HG02588 (cell line): ENCODE measurements around the gene KCNK13.
"Not testable (repeated sequence)": the region's sequence is repeated elsewhere in the genome, so short reads cannot be mapped to it uniquely, and the experiment has no call there.

Experiments used
- ATAC-seq: cut with Tn5 transposase; IDR thresholded peaks from one replicate; pipeline ENCODE4 v1.9.1; 2021; ENCODE audit warnings: mild to moderate bottlenecking, moderate library complexity; ENCODE audit not compliant: unreplicated experiment

The KCNK13 gene

DNA sequence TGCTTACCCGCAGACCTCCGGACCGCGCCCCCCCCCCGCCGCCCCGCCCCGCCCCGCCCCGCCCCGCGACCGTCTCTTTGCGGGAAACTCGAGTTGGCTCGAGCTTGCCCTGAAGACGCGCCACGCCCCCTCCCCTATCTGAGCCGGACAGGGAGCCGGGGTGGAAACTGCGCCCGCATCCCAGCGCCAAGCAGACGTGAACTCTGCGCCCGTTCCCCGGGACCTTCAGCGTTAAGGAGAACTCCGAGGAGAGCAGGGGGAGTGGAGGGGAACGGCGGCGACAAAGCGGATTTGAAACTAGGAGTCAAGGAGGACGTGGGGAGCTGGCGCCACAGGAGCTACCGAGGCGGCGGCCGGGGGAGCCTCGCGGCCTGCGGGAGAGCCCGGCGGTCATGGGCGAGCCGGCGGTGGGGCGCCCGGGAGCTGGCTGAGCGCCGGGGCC is at the start of gene KCNK13:
Gene KCNK13 (plus strand): TSS at position 310 of the 442 bp plus-strand sequence. CDS start 212 bp downstream, outside the sequence.
- no peak for ATAC-seq

DNA sequence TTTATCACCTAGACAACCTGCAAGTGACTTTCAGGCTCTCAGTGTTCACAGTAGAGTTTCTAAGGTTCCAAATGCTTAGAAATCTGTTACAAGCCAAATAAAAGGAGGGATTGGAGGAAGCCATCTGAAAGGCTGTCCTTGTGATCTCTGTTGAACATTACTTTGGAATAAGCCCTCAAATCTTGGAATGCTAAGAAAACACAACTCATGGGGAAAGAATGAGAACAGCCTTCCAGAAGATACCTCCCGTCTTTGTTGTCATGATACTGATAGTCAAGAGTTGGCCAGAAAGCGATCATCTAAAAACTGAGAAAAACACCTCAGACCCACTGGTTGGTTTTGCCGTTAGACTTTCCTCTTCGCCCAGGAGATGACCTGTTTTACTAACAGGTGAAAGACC is 44.4 kb upstream of the KCNK13 start:
- no peak for ATAC-seq

DNA sequence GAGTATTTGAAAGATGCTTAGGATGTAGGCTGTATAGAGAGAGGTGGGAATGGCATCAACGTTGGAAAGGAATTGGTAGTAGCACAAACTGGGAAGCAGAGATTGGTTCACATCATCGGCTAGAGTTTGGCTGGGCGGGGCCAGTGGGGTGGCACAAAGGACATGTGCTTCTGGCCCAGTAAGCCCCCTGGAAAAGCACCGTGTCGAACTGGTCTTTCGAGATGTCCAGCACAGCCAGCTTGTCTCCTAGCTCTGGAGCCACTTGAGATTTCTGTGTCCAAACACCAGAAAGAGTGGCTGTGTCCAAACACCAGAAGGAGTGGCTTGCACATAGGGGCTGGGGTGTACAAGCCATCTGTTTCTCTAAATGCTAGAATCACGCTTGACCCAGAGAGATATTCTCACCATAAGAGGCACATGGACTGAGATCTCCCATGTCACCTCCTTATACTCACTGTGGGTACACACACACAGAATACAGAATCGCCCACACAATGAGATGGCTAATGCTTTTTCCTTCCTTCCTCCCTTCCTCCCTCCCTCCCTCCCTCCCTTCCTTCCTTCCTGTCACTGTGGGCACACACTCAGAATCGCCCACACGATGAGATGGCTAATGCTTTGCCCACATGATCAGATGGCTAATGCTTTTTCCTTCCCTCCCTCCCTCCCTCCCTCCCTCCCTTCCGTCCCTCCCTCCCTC is 41.8 kb upstream of the KCNK13 start:
- ATAC-seq: no peak

- no peak for ATAC-seq
Observed at GRCh38 chr14:90023176-90023896, 38.5 kb upstream of the KCNK13 start.

- no peak for ATAC-seq
Observed at GRCh38 chr14:90024910-90025309, 36.9 kb upstream of the KCNK13 start.

- ATAC-seq: not testable (repeated sequence)
Observed at GRCh38 chr14:90026608-90027007, 35.2 kb upstream of the KCNK13 start.

GRCh38 chr14:90027842-90028241 is 34.0 kb upstream of the KCNK13 start:
- no peak for ATAC-seq

- no peak for ATAC-seq
Observed at GRCh38 chr14:90034156-90034555, 27.6 kb upstream of the KCNK13 start.

DNA sequence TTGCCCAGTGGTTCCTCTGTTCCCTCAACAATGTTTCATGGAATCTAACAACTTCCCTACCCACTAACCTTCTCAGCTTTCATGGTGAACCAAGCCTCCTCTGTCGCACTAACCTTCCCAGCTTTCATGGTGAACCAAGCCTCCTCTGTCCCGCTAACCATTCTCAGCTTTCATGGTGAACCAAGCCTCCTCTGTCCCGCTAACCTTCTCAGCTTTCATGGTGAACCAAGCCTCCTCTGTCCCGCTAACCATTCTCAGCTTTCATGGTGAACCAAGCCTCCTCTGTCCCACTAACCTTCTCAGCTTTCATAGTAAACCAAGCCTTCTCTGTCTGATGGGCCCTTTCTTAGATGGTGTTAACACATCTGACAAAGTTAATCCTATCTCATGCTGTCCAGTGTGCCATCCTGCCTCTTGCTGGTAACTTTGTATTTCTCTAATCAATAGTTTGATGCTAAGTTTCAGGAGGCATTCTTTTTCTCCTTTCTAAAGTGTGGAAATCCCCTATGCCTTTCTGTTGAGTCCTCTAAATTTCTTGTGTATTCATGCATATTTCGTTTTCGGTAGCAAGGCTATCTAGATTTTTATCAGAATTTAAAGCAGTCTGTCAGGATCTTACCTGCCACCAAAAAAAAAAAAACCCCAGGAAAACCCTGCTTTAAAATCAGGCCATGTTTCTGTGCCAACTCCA is 26.8 kb upstream of the KCNK13 start:
- ATAC-seq: no peak

- no peak for ATAC-seq
Observed at GRCh38 chr14:90039253-90040010, 22.4 kb upstream of the KCNK13 start.

- ATAC-seq: no peak
Observed at GRCh38 chr14:90040411-90040810, 21.4 kb upstream of the KCNK13 start.

DNA sequence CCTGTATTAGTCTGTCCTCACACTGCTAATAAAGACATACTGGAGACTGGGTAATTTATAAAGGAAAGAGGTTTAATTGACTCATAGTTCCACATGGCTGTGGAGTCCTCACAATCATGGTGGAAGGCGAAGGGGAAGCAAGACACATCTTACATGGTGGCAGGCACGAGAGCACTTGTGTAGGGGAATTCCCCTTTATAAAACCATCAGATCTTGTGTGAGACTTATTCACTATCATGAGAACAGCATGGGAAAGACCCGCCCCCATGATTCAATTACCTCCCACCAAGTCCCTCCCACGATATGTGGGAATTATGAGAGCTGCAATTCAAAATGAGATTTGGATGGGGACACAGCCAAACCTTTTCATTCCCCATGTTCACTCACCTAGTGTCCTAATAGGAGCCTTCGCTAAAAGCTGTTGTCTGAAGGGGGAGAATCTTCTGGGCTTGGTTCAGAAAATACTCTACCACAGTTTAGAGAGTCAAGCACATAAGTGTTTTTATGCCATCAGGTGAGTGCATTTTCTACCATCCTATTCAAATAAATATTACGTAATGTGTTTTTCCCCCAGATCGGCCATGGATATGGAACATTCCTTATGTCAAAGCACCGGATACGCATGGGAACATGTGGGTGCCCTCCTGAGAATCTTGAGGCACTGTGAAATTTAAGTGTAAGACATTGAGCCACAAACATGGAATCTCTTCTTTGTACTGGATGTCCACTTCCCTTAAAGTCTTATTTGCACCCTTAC is 19.1 kb upstream of the KCNK13 start:
- no peak for ATAC-seq

DNA sequence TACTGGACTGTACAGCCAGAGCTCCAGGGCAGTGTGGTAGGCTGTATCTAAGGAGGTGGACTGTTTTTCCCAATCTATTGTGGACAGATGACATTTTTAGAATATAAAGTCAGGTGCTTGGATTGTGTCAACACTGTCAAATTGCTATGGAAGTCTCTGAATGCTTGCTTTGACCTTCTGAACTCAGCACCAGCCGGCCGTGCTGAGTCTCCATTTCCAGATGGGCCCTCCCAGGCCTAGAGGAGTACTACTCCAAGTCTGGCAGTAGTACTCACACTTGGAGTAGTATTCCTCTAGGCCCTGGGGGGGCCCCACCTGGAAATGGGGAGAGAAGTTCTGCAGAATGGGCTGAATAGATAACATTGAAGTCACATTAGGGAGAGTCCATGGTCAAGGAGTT is 16.2 kb upstream of the KCNK13 start:
- no peak for ATAC-seq

DNA sequence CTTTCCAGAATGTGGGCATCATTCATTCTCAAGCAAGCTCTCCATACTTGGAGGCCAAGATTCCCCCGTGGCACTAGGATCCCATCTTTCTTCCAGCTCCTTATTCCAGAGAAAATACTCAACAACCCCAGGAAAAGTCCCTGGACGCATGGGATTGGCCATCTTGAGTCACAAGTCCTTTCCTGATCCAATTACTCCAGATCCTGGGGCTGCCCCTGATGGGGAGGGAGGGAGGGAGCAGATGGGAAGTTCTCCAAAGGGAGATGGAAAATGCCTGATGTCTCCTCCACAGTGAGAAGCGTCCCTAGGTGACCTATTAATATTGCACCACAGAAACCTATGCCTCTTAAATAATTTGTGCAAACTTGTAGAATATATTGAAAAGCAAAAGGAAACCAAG is 12.4 kb upstream of the KCNK13 start:
- no peak for ATAC-seq

DNA sequence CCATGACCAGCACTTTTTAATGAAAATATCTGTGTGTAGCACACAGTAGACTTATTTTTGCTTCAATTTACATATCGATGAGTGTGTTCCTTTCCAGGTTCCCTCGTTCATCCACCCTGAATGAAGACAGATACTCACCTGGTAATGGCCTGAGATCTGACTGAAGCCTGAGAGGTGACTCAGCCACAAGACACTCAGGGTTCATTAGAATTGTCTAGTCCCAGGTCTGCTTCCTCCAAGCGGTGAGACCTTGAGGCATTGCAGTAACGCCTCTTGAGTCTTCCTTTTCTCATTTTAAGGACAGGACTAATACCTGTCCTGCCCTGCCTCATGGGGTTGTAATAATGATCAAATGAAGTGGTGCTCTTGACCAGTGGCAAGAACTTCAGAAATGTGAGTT is 11.5 kb upstream of the KCNK13 start:
- no peak for ATAC-seq

GRCh38 chr14:90053044-90053443 is 8.8 kb upstream of the KCNK13 start:
- no peak for ATAC-seq

DNA sequence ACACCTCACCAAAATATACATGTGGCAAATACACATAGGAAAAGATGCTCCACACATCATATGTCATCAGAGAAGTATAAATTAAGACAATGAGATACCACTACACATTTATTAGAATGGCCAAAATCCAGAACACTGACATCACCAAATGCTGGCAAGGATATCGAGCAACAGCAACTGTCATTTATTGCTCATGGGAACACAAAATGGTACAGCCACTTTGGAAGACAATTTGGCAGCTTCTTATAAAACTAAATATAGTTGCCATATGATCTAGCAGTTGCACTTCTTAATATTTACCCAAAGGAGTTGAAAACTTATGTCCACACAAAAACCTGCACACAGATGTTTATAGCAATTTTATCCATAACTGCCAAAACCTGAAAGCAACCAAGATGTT is 7.0 kb upstream of the KCNK13 start:
- no peak for ATAC-seq

DNA sequence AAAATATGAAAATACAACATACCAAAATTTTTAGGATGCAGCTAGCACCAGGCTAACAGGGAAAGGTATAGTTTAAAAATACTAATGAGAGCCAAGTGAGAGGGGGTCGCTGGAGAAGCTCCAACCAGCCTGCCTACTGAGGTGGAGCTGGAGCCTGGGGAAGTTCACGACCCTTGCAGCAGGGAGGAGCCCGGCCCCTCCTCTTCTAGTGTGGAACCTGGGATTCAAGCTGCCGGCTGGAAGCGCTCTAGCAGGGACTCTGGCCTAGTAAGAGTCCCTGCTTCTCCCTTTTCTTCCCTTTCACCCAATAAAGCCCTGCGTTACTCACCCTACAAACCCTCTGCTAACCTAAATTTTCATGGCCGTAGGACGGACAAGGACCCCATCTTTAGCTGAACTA is 5.0 kb upstream of the KCNK13 start:
- ATAC-seq: no peak

DNA sequence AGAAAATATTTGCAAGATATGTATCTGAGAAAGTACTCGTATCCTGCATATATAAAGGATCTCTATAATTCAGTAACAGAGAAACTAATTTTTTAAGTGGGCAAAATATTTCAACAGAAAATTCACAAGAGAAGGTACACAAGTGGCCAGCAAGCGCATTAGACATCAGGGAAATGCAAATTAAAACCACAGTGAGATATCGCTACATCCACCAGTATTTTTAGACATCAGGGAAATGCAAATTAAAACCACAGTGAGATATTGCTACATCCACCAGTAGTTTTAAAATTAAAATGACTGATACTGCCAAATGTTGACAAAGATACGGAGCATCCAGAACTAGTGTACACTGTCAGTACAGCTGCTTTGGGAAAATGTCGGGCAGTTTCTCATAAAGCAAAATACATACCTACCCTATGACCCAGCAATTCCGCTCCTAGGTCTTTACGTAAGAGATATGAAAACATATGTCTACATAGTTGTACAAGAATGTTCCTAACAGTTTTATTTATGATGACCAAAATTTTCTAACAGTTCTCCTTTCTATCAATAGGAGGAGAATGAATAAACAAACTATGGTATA is 2.8 kb upstream of the KCNK13 start:
- ATAC-seq: no peak

DNA sequence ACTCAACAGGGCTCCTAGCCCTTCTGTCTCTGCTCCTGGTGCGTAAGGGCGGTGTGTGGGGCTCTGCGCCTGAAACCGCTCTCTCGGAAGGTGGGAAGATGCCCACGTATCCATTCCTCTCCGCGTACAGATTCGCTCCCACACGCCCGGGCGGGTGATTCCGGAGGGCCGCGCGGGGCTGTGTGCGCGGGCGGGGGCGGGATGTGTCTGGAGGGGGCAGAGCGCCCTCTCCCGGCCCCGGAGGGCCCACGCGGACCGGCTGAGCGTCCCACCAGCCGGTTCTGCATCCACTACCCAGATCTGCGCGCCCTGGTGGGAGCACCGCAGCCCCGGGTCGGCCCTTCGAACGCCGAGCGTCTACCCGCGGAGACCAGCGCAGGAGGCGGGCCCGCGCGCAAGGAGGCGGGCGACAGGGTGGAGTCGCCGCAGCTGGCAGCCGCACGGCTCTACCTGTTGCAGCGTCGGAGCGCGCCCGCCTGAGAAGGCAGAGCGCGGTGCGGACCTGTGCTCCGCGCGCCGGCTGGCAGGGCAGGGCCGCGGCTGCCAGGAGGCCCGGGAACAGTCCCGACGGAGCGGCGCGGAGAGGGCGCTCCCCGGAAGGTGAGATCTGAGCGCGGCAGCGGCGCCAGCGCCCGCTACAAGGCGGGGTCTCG is 1.4 kb upstream of the KCNK13 start:
- ATAC-seq: peak; percentile 57
